HG03460 (cell line): ENCODE results near the gene MAGED4.
"Not testable (repeated sequence)": the region's sequence is repeated elsewhere in the genome, so short reads cannot be mapped to it uniquely, and the experiment has no call there.

ENCODE experiments used
- ATAC-seq: cut with Tn5 transposase; IDR thresholded peaks from one replicate; pipeline ENCODE4 v1.9.1; 2021; ENCODE audit not compliant: unreplicated experiment

Gene MAGED4

GRCh38 chrX:52184440-52185077 is at the start of gene MAGED4:
TSS of gene MAGED4 (plus strand) at chrX:52184888. CDS start at chrX:52185923, 1,035 bp downstream.
- not testable (repeated sequence) for ATAC-seq

- no peak for ATAC-seq
Measured at GRCh38 chrX:52138830-52139544, 45.7 kb upstream of the MAGED4 start.

- ATAC-seq: no peak
Measured at GRCh38 chrX:52139545-52139895, 45.2 kb upstream of the MAGED4 start.

GRCh38 chrX:52140020-52140419 is 44.7 kb upstream of the MAGED4 start:
- no peak for ATAC-seq

- ATAC-seq: not testable (repeated sequence)
Measured at GRCh38 chrX:52150667-52151066, 34.0 kb upstream of the MAGED4 start.

- not testable (repeated sequence) for ATAC-seq
Measured at GRCh38 chrX:52160140-52160539, 24.5 kb upstream of the MAGED4 start.

GRCh38 chrX:52166840-52167239 is 17.8 kb upstream of the MAGED4 start:
- ATAC-seq: no peak

- ATAC-seq: not testable (repeated sequence)
Measured at GRCh38 chrX:52171055-52171454, 13.6 kb upstream of the MAGED4 start.

- ATAC-seq: not testable (repeated sequence)
Measured at GRCh38 chrX:52185078-52185453, 378 bp downstream of the MAGED4 start.

- not testable (repeated sequence) for ATAC-seq
Measured at GRCh38 chrX:52211405-52211804, 26.7 kb downstream of the MAGED4 start.

GRCh38 chrX:52213276-52213675 is 28.6 kb downstream of the MAGED4 start:
- ATAC-seq: no peak

GRCh38 chrX:52216541-52216940 is 31.9 kb downstream of the MAGED4 start:
- ATAC-seq: no peak

GRCh38 chrX:52217494-52218160 is 32.9 kb downstream of the MAGED4 start:
- no peak for ATAC-seq

- ATAC-seq: no peak
Measured at GRCh38 chrX:52220936-52221335, 36.2 kb downstream of the MAGED4 start.
